Measurements from ENCODE around the gene L3MBTL1. TPM values are rescaled to one million over a fixed set of nuclear protein-coding genes. Genes with fewer than 3 reads are reported as not detected.

The L3MBTL1 gene
- total RNA-seq, 1 donor from 2014 or later, result 5.0 TPM

- FAIRE-seq (no peak), DNase-seq (ENCODE audit: low read depth) (no peak)
- no peak overlapping the region for H3K4me3 ChIP-seq (ENCODE audit: low read depth, low read length)
- TF ChIP-seq CTCF (IDR thresholded peaks at IDR 0.05; ENCODE audit: insufficient read depth, low read length, severe bottlenecking), result no peak
- H3K36me3 ChIP-seq (ENCODE audit: control insufficient read depth, insufficient read depth, low read length), result peaks cover 1% of the 10 kb centered on the region
- H3K27me3 ChIP-seq (ENCODE audit: control insufficient read depth, insufficient read depth, low read length), result no peaks in the 10 kb centered on the region
Observed at GRCh38 chr20:43529457-43530153, 22.1 kb downstream of the L3MBTL1 start.

- Histone ChIP-seq H3K4me3 (ENCODE audit: low read depth, low read length) (no peak overlapping the region), H3K36me3 (ENCODE audit: control insufficient read depth, insufficient read depth, low read length) (peaks cover 1% of the 10 kb centered on the region), H3K27me3 (ENCODE audit: control insufficient read depth, insufficient read depth, low read length) (no peaks in the 10 kb centered on the region)
- no peak for FAIRE-seq
- no peak for TF ChIP-seq CTCF (IDR thresholded peaks at IDR 0.05; ENCODE audit: insufficient read depth, low read length, severe bottlenecking)
- DNase-seq (ENCODE audit: low read depth), result no peak
Observed at GRCh38 chr20:43530321-43531090, 23.0 kb downstream of the L3MBTL1 start.

DNA sequence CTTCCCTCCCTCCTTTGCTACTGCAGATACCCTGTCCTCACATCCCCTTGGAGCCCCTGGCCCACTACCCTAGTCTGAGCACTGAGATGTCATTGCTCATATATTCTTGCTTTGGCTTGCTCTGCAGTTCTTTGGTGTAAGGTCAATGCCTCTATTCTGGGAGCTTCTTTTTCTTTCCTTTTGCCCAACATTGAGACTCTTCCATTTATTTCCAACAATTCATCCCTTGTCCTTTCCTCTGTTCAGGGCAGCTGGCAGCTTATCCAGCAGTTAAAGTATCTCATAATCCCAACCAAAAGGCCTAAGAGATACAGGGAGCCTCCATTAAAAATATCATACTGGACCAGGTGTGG, 23.6 kb downstream of the L3MBTL1 start:
- H3K4me3 ChIP-seq (ENCODE audit: low read depth, low read length), result no peak overlapping the region
- H3K36me3 ChIP-seq (ENCODE audit: control insufficient read depth, insufficient read depth, low read length), result peaks cover 1% of the 10 kb centered on the region
- no peak for TF ChIP-seq CTCF (IDR thresholded peaks at IDR 0.05; ENCODE audit: insufficient read depth, low read length, severe bottlenecking)
- no peaks in the 10 kb centered on the region for H3K27me3 ChIP-seq (ENCODE audit: control insufficient read depth, insufficient read depth, low read length)
- no peak for FAIRE-seq
- no peak for DNase-seq (ENCODE audit: low read depth)

DNA sequence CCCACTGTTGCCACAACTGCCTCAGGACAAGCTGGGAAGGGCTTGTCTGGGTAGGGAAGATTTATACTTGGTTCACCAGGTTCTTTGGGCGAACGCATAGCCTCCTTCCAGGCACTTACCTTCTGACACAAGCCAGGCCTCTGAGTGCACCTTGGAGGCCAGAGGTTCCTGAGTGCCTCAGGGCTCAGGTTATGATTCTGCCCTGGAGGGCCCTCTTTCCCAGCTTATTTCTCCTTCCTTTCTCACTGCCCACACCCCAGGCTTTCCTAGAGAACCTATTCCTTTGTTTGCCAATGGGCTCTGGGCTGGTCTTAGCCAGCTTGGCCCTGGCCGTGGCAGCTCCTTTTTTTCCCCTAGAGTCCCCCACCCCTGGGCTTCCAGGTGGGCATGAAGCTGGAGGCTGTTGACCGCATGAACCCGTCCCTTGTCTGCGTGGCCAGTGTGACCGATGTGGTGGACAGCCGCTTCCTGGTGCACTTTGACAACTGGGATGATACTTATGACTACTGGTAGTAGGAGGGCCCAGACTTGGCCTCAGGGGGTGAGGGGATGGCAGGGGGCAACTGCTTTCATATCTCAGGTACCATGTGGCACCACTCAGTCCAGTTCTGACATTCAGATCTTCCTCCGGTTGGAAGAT, 25.0 kb downstream of the L3MBTL1 start:
- H3K27me3 ChIP-seq (ENCODE audit: control insufficient read depth, insufficient read depth, low read length), result no peaks in the 10 kb centered on the region
- DNase-seq (ENCODE audit: low read depth) (no peak), FAIRE-seq (no peak)
- peaks cover 1% of the 10 kb centered on the region for H3K36me3 ChIP-seq (ENCODE audit: control insufficient read depth, insufficient read depth, low read length)
- TF ChIP-seq CTCF (IDR thresholded peaks at IDR 0.05; ENCODE audit: insufficient read depth, low read length, severe bottlenecking), result no peak
- H3K4me3 ChIP-seq (ENCODE audit: low read depth, low read length), result no peak overlapping the region

GRCh38 chr20:43533060-43533459, 25.6 kb downstream of the L3MBTL1 start:
- Histone ChIP-seq H3K27me3 (ENCODE audit: control insufficient read depth, insufficient read depth, low read length) (no peaks in the 10 kb centered on the region), H3K4me3 (ENCODE audit: low read depth, low read length) (no peak overlapping the region), H3K36me3 (ENCODE audit: control insufficient read depth, insufficient read depth, low read length) (peaks cover 1% of the 10 kb centered on the region)
- no peak for TF ChIP-seq CTCF (IDR thresholded peaks at IDR 0.05; ENCODE audit: insufficient read depth, low read length, severe bottlenecking)
- FAIRE-seq, result no peak
- no peak for DNase-seq (ENCODE audit: low read depth)

All from bronchial epithelial cell (primary cell).